Right cardiac atrium (tissue), 5 donors: ENCODE data around the gene TANGO2. TPM values are rescaled to one million over a fixed set of nuclear protein-coding genes. Genes with fewer than 3 reads are reported as not detected.

ENCODE experiments used
- ATAC-seq, 2 donors: fragments of 200-7000 bp; cut with Tn5 transposase; one replicate each; pipeline versions ENCODE4 v1.8.0 to v1.9.1; 2020; ENCODE audit warnings: moderate library complexity in 2 of 2, mild to moderate bottlenecking in 1 of 2
- DNase-seq, 3 donors: peaks; one replicate each; pipeline ENCODE4 v3.0.0-alpha.2; 2020
- H3K27ac ChIP-seq: one replicate; pipeline ENCODE4 v1.5.1; 2013; ENCODE audit warnings: mild to moderate bottlenecking, low read length, control low read depth, moderate library complexity
- H3K27me3 ChIP-seq: one replicate; pipeline ENCODE4 v1.6.1; 2013; ENCODE audit not compliant: control insufficient read depth, insufficient read depth
- H3K4me1 ChIP-seq: one replicate; pipeline ENCODE4 v1.6.1; 2013; ENCODE audit warnings: low read length; ENCODE audit not compliant: control insufficient read depth, insufficient read depth
- H3K4me3 ChIP-seq: one replicate; pipeline ENCODE4 v1.5.1; 2013; ENCODE audit warnings: low read length, control low read depth
- H3K9me3 ChIP-seq: one replicate; pipeline ENCODE4 v1.6.1; 2013; ENCODE audit warnings: low read length; ENCODE audit not compliant: control insufficient read depth
- WGBS: extraction: QIAGEN DNeasy Blood & Tissue Kit; methylation state at CpG from one replicate; pipeline ENCODE4 v1.1.7; 2013; 5-methylcytosine and 5-hydroxymethylcytosine counted together
- intact Hi-C, 4 donors: fragments of 100-400 bp; cut with DNase I; formaldehyde crosslinking; loops; one replicate each; pipeline versions ENCODE4 v1.11.0 to v1.14.0; 2022 to 2023
- polyA plus RNA-seq: library from polyadenylated mRNA; stranded (reverse); fragments of 200-250 nt; gene quantifications from one replicate; pipeline ENCODE4 v1.2.3, GENCODE V29; 2013
- total RNA-seq, 4 donors: library from RNA; stranded (reverse); fragmentation: NEBNext Ultra II Directional; extraction: Animal tissue kit (Norgen Biotek cat#: 25700); gene quantifications; one replicate each; pipeline ENCODE4 v1.2.1, GENCODE V29; 2021
- donor health status: healthy with polysubstance abuse.
- donor health status: DM: no; HTN: yes; CAD: no.
- donor health status: DM: no; HTN: no; CAD: no.
- donor health status: DM: no; HTN: yes; CAD: no; lungs with severe emphysema.
- donor health status: DM: yes; HTN: yes; CAD: no.

Gene TANGO2
- total and polyA plus RNA-seq, 5 donors, result 61.1 to 70.4 (median 64.9) TPM

GRCh38 chr22:20031732-20032406, 11.0 kb downstream of the TANGO2 start:
- intact Hi-C loops, result no loop called here
- H3K4me1 ChIP-seq, result peaks cover 29% of the 10 kb centered on the region
- H3K9me3 ChIP-seq, result no peaks in the 10 kb centered on the region
- ATAC-seq (no peak), DNase-seq (no peak)
- H3K4me3 ChIP-seq, result no peak overlapping the region
- H3K27ac ChIP-seq, result no peak overlapping the region
- H3K27me3 ChIP-seq, result no peaks in the 10 kb centered on the region
- 87% methylated on average over 16 of the region's 16 CpGs for WGBS

GRCh38 chr22:20032407-20032991, 11.6 kb downstream of the TANGO2 start:
- H3K4me3 ChIP-seq, result no peak overlapping the region
- no peaks in the 10 kb centered on the region for H3K9me3 ChIP-seq
- WGBS, result 90% methylated on average over 7 of the region's 7 CpGs
- DNase-seq (no peak), ATAC-seq (peak; percentile 6 to 8)
- H3K27me3 ChIP-seq, result no peaks in the 10 kb centered on the region
- intact Hi-C loops, result no loop called here
- H3K4me1 ChIP-seq, result peaks cover 28% of the 10 kb centered on the region
- H3K27ac ChIP-seq, result no peak overlapping the region

GRCh38 chr22:20033045-20033706, 12.3 kb downstream of the TANGO2 start:
- ATAC-seq (peak; percentile 46 to 49), DNase-seq (peak; percentile 49 to 82 (median 79))
- Histone ChIP-seq H3K4me1 (peaks cover 28% of the 10 kb centered on the region), H3K4me3 (no peak overlapping the region), H3K27me3 (no peaks in the 10 kb centered on the region), H3K9me3 (no peaks in the 10 kb centered on the region), H3K27ac (peak overlapping the region; percentile 40)
- intact Hi-C loops, result no loop called here
- 53% methylated on average over 14 of the region's 14 CpGs for WGBS

GRCh38 chr22:20034143-20034542, 13.2 kb downstream of the TANGO2 start:
- Histone ChIP-seq H3K27ac (no peak overlapping the region), H3K9me3 (no peaks in the 10 kb centered on the region), H3K4me1 (peaks cover 20% of the 10 kb centered on the region), H3K27me3 (no peaks in the 10 kb centered on the region), H3K4me3 (no peak overlapping the region)
- WGBS, result 86% methylated on average over 5 of the region's 5 CpGs
- intact Hi-C loops, result no loop called here
- ATAC-seq, result no peak
- DNase-seq, result peak in 1 of 3 donors; percentile 21

GRCh38 chr22:20035375-20036083, 14.6 kb downstream of the TANGO2 start:
- Histone ChIP-seq H3K4me1 (peaks cover 13% of the 10 kb centered on the region), H3K27me3 (no peaks in the 10 kb centered on the region), H3K27ac (no peak overlapping the region), H3K9me3 (no peaks in the 10 kb centered on the region), H3K4me3 (no peak overlapping the region)
- WGBS, result 85% methylated on average over 16 of the region's 16 CpGs
- intact Hi-C loops, result no loop called here
- DNase-seq, result no peak
- no peak for ATAC-seq

GRCh38 chr22:20036084-20036482, 15.2 kb downstream of the TANGO2 start:
- H3K4me3 ChIP-seq, result no peak overlapping the region
- DNase-seq, result no peak
- no peaks in the 10 kb centered on the region for H3K27me3 ChIP-seq
- no peak overlapping the region for H3K27ac ChIP-seq
- WGBS, result 93% methylated on average over 10 of the region's 10 CpGs
- no peaks in the 10 kb centered on the region for H3K9me3 ChIP-seq
- intact Hi-C loops, result no loop called here
- peaks cover 13% of the 10 kb centered on the region for H3K4me1 ChIP-seq
- no peak for ATAC-seq

- DNase-seq (no peak), ATAC-seq (no peak)
- Histone ChIP-seq H3K9me3 (no peaks in the 10 kb centered on the region), H3K27me3 (no peaks in the 10 kb centered on the region), H3K4me1 (peaks cover 12% of the 10 kb centered on the region), H3K4me3 (no peak overlapping the region), H3K27ac (no peak overlapping the region)
- intact Hi-C loops, result no loop called here
- WGBS, result 95% methylated on average over 25 of the region's 25 CpGs
Measured at GRCh38 chr22:20036535-20037392, 15.9 kb downstream of the TANGO2 start.

GRCh38 chr22:20037419-20037818, 16.5 kb downstream of the TANGO2 start:
- 85% methylated on average over 3 of the region's 3 CpGs for WGBS

GRCh38 chr22:20038574-20038973, 17.7 kb downstream of the TANGO2 start:
- no peaks in the 10 kb centered on the region for H3K9me3 ChIP-seq
- intact Hi-C loops, result no loop called here
- DNase-seq, result no peak
- H3K27me3 ChIP-seq, result no peaks in the 10 kb centered on the region
- peaks cover 6% of the 10 kb centered on the region for H3K4me1 ChIP-seq
- no peak overlapping the region for H3K4me3 ChIP-seq
- ATAC-seq, result no peak
- no peak overlapping the region for H3K27ac ChIP-seq
- WGBS, result 85% methylated on average over 7 of the region's 7 CpGs

More at GRCh38 chr22:20037419-20037818, 16.5 kb downstream of the TANGO2 start:
- Histone ChIP-seq H3K27ac (no peak overlapping the region), H3K4me1 (peaks cover 9% of the 10 kb centered on the region), H3K9me3 (no peaks in the 10 kb centered on the region), H3K4me3 (no peak overlapping the region), H3K27me3 (no peaks in the 10 kb centered on the region)
- intact Hi-C loops, result no loop called here
- ATAC-seq (no peak), DNase-seq (no peak)

GRCh38 chr22:20039683-20040325, 18.9 kb downstream of the TANGO2 start:
- intact Hi-C loops, result no loop called here

More at GRCh38 chr22:20039683-20040325, 18.9 kb downstream of the TANGO2 start:
- ATAC-seq (no peak), DNase-seq (no peak)
- Histone ChIP-seq H3K4me3 (no peak overlapping the region), H3K27me3 (no peaks in the 10 kb centered on the region), H3K4me1 (peaks cover 2% of the 10 kb centered on the region), H3K27ac (no peak overlapping the region), H3K9me3 (no peaks in the 10 kb centered on the region)
- WGBS, result 89% methylated on average over 9 of the region's 9 CpGs
